Measurements from ENCODE around the gene TTC38.

- TF ChIP-seq CTCF (IDR thresholded peaks at IDR 0.05; ENCODE audit: extremely low read depth in 1 of 2, insufficient read depth in 1 of 2, low read depth in 1 of 2, low read length in 2 of 2) (no peak), EZH2 (IDR thresholded peaks at IDR 0.05; ENCODE audit: borderline replicate concordance, low read depth, low read length, severe bottlenecking) (no peak), POLR2AphosphoS5 (IDR thresholded peaks at IDR 0.05; ENCODE audit: insufficient read depth, low read depth, low read length) (no peak), FOS (IDR thresholded peaks at IDR 0.05; ENCODE audit: borderline replicate concordance, insufficient read depth, low read length) (no peak), POLR2A (IDR thresholded peaks at IDR 0.05; ENCODE audit: low read depth, low read length) (no peak), MYC (IDR thresholded peaks at IDR 0.05; ENCODE audit: low read depth, low read length) (no peak)
Observed at GRCh38 chr22:46280063-46280817, 12.4 kb downstream of the TTC38 start.

Data from endothelial cell of umbilical vein (primary cell).